Stimulated activated CD8-positive, alpha-beta memory T cell treated with anti-CD3 and anti-CD28 coated beads, Interleukin-7, amount 100 ng/mL, for 4 hours (primary cell): Measurements from ENCODE around the gene LINC00305.

Experiments used
- DNase-seq, 2 donors: peaks; one replicate each; pipeline ENCODE4 v3.0.0-alpha.2; 2020; ENCODE audit warnings: low read depth in 2 of 2

The LINC00305 gene

GRCh38 chr18:64115881-64116280, 33.0 kb downstream of the LINC00305 start:
- no peak for DNase-seq

DNA sequence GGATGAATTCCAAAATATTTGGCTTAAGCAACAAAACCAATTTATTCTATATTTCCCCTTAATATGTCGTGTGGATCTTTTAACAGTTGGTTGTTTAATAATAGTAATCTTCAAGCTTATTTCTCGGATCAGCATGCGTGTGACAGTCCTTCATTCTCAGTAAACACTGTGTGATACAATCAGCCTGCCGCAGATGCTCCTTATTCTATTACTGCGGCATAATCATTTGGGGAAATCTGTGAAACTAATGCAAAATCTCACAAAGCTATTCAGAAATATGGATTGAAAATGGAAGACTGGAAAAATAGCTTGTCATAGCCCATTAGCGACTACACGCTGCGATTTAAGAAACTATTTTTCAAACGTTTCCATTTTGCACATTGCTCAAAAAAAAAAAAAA, 36.9 kb downstream of the LINC00305 start:
- no peak for DNase-seq

DNA sequence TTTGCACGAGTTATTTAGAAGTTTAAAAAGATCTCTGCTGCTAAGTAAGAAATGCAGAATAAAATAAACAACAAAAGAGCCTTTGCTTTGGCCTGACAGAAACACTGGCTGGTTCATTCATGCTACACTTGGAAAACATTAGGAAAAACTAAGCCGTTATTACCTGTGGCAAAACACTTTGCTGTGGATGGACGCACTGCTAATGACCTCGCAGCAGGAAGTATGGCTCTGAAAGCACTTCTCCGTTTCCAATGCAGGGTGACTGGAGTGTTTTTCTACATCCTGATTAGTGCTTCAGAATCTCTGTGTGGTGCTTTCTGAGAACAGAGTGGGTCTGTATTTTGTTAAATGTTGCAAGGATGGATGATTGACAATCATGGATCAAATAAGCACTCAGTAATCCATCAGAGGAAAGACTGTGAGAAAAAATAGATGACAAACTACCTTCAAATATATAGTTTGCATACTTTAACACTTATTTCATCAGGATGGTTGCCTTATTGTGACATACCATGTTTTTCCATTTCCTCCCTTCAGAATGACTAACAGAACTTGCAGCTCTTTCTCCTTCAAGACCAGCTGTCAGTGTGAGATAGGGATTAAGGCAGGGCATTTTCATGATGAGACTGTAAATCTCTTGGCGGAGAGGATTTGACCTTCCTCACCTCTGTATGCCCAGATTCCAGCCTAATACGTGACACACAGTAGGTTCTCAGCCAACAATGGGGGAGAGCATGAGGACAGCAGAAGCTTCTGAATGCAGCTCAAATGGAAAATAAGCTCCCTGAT, 38.0 kb downstream of the LINC00305 start:
- DNase-seq = no peak

- DNase-seq = no peak
Measured at GRCh38 chr18:64103986-64104385, 44.9 kb downstream of the LINC00305 start.

DNA sequence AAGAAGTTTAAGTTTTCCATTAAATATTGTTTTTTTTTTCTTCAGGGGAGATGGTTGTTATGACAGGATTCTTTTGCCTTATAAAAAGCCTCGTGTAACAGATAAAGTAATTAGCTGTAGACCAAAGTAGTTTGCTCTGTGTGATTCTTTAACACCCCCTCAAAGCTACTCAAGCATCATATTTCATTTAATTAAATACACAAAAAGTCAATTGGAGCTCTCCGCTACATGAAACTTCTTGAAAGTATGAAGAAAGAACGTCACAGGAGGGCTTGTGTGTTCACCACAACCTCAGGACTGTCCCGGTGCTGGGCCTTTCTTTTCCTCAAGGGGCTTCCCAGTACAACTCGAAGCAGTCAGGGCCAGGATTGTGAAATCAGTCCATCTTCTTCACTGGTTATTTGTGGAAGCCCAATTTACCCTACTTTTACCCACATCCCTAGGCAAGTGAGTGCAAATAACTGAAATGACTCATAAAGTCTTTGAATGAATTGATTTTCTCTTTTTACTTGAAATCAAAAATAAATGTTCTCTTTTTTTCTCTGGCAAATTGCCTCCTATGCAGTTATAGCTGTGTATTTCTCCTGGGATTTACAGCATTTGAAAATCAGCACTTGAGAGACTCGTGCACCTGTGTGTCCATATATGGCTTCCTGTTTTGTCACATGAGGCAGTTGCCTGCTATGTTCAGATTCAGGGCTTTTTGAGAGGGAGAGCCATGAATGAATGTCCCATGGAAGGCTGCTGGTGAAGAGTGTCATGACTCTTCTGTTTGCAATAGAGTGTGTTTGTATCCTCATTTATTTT, 48.6 kb downstream of the LINC00305 start:
- no peak for DNase-seq

DNA sequence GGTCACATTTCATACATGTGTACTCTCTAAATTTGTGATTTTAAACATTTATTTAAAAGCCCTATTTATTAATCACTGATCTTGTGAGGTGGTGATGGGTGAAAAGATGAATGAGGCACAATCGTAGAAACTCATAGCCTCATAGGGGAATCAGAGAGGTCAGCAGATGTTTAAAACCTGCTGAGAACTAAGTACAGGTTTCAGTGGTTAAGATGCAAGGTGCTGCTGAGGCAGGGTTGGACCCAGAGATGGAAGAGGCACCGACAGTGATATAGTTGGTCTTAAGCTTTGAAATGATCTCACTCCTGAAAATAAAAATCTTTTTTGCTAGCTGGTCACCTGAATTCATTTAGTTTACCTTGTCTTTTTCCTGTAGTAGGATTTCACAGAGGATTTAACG, 49.6 kb downstream of the LINC00305 start:
- no peak for DNase-seq

GRCh38 chr18:64097497-64097896, 51.4 kb downstream of the LINC00305 start:
- DNase-seq = no peak

DNA sequence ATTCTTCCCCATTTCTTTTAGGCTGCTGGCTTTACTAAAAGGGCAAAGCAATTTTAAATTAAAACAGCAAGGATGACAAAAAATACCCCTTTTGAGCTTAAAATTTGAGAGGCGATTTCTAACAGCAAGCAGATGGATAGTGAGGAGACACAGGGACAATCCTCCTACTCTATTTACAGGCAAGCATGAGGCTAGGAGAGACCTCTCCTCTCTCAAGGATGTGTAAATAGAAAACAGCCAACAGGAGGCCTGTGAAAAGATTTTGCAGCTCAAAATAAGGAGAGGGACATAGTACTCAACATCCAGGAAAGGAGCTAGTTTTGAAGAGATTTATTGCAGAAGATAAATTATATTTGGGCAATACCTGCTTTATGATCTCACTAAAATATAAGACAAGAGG, 53.8 kb downstream of the LINC00305 start:
- no peak for DNase-seq

GRCh38 chr18:64094210-64094609, 54.7 kb downstream of the LINC00305 start:
- no peak for DNase-seq

DNA sequence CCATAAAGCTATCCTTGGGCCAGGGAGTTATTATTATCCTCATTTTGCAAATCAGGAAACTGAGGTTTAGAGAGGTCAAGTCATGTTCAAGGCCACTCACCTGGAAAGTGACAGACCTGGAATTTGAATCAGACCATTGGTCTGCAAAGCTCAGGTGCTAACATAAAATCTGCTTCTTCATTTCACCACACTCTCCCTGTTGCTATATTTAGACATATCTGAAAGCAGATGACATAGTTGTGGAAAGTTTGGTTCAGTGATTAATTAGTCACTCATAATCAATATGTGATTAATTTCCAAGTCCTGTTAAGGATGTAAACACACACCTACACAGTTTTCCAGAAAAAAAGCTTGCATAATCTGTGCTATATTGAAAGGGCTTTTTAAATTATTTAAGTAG, 57.4 kb downstream of the LINC00305 start:
- no peak for DNase-seq

GRCh38 chr18:64090876-64091275, 58.0 kb downstream of the LINC00305 start:
- no peak for DNase-seq

- DNase-seq = no peak
Measured at GRCh38 chr18:64083916-64084315, 65.0 kb downstream of the LINC00305 start.

- no peak for DNase-seq
Measured at GRCh38 chr18:64082513-64082912, 66.4 kb downstream of the LINC00305 start.

DNA sequence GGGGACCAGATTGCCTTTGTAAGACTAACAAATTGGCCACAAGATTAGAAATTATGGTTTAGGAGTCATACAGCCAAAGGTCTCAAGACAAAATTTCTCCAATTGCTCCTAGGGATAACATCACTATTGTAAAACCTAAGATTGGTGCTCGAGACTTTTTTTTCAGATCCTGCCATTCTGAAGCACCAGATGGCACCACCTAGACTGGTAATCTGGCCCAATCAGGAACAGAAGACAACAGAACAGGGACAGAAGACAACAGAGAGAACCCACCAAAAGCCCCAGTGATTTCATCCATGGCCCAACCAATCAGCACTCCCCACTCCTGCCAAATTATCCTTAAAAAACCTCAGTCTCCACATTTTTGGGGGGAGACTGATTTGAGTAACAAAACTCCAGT, 66.8 kb downstream of the LINC00305 start:
- no peak for DNase-seq

GRCh38 chr18:64073971-64074370, 74.9 kb downstream of the LINC00305 start:
- no peak for DNase-seq

DNA sequence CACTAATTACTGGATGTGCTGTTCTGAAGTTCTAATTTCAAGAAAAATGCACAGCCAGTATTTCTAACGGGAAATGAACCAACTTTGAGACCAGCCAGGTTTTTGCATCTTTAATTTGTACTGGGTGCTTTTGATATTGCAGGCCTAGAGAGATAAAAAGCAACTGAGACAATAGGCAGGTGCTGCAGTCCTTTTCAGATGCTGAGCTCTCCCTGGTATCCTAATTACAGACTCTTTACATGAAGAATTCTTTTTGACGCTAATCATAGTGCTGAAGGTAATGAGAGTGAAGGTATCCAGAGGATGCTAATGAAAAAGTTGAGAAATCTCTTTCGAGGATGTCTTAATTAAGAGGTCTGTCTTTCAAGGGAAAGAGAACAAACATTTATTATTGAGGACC, 93.9 kb downstream of the LINC00305 start:
- DNase-seq = no peak

- DNase-seq = no peak
Measured at GRCh38 chr18:64053246-64053645, 95.6 kb downstream of the LINC00305 start.

GRCh38 chr18:64052772-64053171, 96.1 kb downstream of the LINC00305 start:
- no peak for DNase-seq

DNA sequence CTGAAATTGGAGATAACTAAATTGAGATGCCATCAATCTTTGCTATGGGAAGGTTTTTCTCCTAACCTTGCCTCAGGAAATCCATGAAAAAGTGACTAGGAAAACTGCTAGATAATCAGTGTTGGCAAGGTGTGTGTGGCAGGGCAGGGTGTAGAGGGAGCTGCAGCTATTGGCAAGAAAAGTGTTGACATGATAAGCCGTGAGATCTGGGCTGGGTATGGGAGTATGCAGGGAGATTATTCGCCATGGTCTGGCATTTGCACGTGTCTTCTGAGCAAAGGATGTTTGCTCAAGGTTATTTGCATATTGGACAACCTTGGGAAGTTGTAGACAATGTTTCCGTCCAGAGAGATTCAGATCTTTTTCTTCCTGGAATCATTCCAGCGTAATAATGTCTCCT, 104.3 kb downstream of the LINC00305 start:
- DNase-seq = no peak

DNA sequence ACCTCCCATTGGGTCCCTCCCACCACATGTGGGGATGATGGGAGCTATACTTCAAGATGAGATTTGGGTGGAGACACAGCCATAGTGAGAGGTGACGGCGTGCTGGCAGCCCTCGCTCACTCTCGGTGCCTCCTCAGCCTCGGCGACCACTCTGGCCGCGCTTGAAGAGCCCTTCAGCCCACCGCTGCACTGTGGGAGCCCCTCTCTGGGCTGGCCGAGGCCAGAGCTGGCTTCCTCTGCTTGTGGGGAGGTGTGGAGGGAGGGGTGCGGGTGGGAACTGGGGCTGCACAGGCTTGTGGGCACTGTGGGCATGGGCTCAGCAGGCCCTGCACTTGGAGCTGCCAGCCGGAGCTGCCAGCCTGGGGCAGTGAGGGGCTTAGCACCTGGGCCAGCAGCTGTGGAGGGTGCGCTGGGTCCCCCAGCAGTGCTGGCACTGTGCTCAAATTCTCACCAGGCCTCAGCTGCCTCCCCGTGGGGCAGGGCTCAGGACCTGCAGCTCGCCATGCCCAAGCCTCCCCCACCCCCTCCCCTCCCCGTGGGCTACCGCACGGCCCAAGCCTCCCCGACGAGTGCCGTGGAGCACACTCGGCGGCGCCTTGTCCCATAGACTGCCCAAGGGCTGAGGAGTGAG, 106.0 kb downstream of the LINC00305 start:
- DNase-seq = no peak

DNA sequence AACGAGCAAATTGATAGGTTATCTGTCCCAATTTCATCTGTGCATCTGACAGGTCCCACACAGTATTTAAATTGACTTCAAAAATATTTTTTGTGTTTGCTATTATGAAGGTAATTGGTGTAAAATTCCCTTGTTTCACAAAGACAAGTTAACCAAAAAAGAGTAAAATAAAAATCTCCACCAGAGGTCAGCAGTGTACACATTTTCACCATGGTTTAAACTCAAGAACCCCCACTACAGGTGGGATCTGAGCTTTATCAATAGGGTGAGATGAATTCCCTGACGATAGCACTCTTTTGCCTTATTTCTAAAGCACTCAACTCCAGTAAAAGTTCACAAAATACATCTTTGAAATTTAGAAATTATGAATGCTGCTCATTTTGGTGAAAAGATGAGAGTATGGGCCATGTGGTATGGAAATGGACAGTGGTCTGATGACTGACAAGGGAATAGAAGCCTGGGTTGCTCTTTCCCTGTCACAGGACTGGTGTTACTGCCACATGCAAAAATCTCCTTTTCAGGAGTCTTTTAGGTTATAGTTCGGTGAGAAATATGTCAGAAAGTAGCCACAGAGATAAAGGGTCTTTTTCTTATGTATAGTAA, 111.0 kb downstream of the LINC00305 start:
- DNase-seq = no peak

- no peak for DNase-seq
Measured at GRCh38 chr18:64032312-64032711, 116.6 kb downstream of the LINC00305 start.
